Activated CD8-positive, alpha-beta memory T cell treated with anti-CD3 and anti-CD28 coated beads for 1 hour (primary cell): ENCODE data around the gene VMP1.
"Not testable (repeated sequence)": the region's sequence is repeated elsewhere in the genome, so short reads cannot be mapped to it uniquely, and the experiment has no call there.

Experiments
- DNase-seq, 2 donors: peaks; one replicate each; pipeline ENCODE4 v3.0.0-alpha.2; 2020; ENCODE audit warnings: low read depth in 1 of 2; ENCODE audit errors: extremely low read depth in 1 of 2

VMP1 gene

GRCh38 chr17:59856859-59857794 lies 149.7 kb downstream of the VMP1 start:
- no peak for DNase-seq

GRCh38 chr17:59858167-59858816 lies 150.8 kb downstream of the VMP1 start:
- no peak for DNase-seq

DNA sequence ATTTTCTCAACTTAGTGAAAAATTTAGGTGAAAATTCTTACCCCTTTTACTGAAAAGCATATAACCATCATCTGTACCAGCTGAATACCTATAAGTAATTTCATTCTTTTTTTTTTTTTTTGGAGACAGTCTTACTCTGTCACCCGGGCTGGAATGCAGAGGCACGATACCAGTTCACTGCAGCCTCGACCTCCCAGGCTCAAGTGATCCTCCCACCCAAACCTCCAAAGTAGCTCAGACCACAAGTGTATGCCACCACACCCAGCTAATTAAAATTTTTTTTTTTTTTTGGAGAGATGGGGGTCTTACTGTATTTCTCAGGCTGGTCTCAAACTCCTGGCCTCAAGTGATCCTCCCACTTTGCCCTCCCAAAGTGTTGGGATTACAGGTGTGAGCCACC lies 151.5 kb downstream of the VMP1 start:
- DNase-seq: no peak

GRCh38 chr17:59859444-59860025 lies 152.1 kb downstream of the VMP1 start:
- DNase-seq: no peak

GRCh38 chr17:59863616-59864015 lies 156.2 kb downstream of the VMP1 start:
- DNase-seq: no peak

GRCh38 chr17:59869941-59870218 lies 162.4 kb downstream of the VMP1 start:
- DNase-seq: no peak

DNA sequence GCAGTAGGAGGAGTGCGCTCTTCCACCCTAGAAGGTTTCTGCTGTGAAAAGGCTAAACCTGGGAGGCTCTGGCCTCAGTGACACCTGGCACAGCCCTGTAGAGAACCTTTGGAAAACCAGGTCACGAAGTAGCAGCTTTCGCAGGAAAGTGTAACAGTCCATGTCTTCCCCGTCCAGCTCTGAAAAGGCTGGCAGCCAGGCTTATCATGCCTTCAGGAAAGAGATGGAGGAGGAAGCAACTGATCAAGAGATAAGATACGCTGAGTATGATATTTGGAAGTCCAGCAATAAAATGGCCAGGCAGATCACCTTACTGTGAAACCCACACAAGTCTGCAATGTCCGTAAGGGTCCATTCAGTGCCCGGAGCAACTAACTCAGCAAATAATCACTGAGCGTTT lies 163.0 kb downstream of the VMP1 start:
- DNase-seq: no peak

- DNase-seq: no peak
These were observed 164.9 kb downstream of the VMP1 start for GRCh38 chr17:59872351-59872750.

DNA sequence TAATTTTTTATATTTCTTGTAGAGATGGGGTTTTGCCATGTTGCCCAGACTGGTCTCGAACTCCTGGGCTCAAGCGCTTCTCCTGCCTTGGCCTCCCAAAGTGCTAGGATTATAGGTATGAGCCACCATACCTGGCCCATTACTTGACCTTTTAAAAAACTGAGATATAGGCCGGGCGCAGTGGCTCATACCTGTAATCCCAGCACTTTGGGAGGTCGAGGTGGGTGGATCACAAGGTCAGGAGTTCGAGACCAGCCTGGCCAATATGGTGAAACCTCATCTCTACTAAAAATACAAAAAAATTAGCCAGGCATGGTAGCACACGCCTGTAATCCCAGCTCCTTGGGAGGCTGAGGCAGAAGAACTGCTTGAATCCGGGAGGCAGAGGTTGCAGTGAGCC lies 166.0 kb downstream of the VMP1 start:
- DNase-seq: not testable (repeated sequence)

- no peak for DNase-seq
These were observed 166.9 kb downstream of the VMP1 start for GRCh38 chr17:59874376-59874775.

DNA sequence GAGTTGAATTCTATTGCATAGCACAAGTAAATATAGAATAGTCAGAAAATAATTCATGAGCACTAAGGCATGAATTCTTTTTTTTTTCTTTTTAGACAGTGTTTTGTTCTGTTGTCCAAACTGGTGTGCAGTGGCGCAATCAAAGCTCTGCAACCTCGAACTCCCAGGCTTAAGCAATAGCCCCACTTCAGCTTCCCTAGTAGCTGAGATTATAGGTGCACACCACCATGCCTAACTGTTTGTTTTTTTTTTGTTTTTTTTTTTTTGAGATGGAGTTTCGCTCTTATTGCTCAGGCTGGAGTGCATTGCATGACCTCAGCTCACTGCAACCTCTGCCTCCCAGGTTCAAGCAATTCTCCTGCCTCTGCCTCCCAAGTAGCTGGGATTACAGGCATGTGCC lies 168.7 kb downstream of the VMP1 start:
- no peak for DNase-seq

GRCh38 chr17:59877965-59878364 lies 170.5 kb downstream of the VMP1 start:
- no peak for DNase-seq

DNA sequence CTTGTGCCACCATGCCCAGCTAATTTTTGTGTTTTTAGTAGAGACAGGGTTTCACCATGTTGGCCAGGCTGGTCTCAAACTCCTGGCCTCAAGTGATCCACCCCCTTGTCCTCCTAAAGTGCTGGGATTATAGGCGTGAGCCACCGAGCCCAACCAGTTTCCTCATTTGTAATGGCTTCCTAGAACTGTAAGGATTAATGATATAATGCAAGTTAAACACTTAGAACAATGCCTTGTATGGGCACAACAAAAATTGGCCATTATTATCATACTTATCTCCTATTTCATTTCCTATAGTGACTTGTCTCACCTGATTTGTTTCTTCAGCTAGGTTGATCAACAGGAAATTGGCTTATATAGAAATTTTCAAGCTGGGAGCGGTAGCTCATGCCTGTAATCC lies 171.2 kb downstream of the VMP1 start:
- DNase-seq: no peak

DNA sequence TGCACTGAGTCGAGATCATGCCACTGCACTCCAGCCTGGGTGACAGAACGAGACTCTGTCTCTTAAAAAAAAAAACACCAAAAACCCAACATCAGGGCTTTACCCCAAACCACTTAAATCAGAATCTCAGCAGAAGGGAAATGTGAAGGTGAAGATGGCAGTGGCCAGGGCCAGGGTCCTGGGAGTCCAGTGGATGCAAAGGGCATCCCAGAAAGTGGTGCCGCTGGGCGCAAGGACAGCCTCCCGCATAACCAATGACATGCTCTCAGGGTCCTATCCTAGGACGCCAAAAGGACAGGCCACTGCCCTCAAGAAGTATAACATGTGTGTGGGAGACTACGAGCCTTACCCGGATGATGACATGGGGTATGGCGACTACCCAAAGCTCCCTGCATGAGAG lies 177.4 kb downstream of the VMP1 start:
- DNase-seq: no peak

DNA sequence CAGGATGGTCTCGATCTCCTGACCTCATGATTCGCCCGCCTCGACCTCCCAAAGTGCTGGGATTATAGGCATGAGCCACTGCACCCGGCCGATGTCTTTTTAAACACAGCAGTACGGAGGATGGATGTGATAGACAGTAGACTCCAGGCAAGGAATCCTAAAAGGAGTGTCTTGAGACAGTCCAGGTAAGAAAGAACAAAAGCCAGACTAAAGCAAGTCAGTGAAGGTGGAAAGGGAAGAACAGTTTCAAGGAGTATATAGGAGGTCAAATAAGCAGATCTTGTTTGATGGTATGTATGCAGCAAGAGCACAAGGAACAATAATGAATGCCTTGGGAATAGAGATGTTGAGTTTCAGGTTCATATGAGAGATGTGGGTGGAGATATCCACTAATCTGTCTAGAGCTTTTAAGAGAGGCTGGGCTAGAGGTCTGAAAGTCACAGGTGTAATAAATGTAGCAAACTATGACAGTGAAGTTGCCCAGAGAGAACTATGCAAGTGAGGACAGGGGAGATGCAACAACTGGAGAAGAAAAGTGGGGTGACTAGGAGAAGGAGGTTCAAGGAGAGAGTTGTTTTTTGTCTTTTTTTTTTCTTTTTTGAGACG lies 180.8 kb downstream of the VMP1 start:
- DNase-seq: no peak

- DNase-seq: no peak
These were observed 183.3 kb downstream of the VMP1 start for GRCh38 chr17:59890720-59891119.
